GF-D8 (cell line): Measurements from ENCODE around the gene ANKRD16.
"Not testable (repeated sequence)": the region's sequence is repeated elsewhere in the genome, so short reads cannot be mapped to it uniquely, and the experiment has no call there.

ENCODE experiments used
- DNase-seq: peaks from one replicate; lab custom pipeline; 2025; lab: John Stamatoyannopoulos, UW

Gene ANKRD16

GRCh38 chr10:5889624-5890451 lies at the start of gene ANKRD16, which contains the start of gene FBH1:
Gene ANKRD16 (minus strand): TSS chr10:5889893. CDS start chr10:5889354, 539 bp downstream.
Gene FBH1 (plus strand): TSS chr10:5890243. CDS start chr10:5890346, 103 bp downstream.
- DNase-seq, result peak; percentile 91

DNA sequence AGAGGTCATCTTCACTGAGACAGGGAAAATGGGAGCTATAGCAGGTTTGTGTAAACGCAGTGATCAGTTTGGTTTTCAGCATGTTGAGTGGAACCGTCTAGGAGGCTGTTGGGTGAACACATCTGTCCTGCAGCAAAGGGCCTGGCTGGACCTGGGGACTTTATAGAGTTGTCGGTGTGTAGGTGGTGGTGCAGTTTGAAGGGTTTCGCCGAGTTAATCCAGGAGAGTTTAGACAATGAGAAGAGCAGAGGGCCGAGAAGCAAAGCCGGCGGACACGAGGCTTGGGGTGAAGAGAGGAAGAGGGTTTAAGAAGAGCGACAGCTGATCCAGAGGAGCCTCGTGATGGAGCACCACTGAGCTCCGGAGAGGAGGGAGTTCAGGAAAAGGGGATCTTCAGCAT lies 48.6 kb upstream of the ANKRD16 start:
- no peak for DNase-seq

DNA sequence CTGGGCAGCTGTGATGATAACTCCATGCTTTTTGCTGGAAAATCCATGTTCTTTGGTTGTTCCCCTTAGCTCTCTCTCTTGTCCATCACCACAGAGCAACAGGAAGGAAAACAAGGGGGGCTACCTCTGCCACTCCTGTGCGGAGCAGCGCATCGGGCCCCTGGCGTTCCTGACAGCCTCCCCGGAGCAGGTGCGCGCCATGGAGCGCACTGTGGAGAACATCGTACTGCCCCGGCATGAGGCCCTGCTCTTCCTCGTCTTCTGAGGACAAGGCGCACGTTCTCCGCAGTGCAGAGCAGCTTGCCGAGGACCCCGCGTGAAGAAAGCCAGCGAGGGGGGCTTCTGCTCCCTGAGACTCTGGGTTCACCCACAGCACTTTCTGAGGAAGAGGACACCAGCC lies 47.3 kb upstream of the ANKRD16 start:
- no peak for DNase-seq

DNA sequence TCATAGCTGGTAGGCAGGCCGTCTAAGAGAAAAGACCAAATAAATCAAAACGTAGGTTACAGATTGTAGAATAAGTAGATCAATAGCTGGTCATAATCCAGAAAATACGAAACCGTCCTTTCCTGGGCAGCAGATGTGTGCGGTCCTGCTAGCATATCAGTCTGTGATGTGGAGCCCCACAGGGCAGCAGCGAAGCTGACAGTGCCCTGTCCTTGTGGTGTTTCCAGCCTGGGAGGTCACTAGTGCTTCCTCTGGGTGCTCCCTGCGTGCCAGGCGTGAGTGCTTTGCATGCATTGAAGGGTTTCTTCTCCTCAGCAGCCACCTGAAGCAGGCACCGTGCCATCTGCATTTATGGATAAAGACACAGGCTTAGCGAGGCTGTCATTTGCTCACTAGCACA lies 45.9 kb upstream of the ANKRD16 start:
- no peak for DNase-seq

DNA sequence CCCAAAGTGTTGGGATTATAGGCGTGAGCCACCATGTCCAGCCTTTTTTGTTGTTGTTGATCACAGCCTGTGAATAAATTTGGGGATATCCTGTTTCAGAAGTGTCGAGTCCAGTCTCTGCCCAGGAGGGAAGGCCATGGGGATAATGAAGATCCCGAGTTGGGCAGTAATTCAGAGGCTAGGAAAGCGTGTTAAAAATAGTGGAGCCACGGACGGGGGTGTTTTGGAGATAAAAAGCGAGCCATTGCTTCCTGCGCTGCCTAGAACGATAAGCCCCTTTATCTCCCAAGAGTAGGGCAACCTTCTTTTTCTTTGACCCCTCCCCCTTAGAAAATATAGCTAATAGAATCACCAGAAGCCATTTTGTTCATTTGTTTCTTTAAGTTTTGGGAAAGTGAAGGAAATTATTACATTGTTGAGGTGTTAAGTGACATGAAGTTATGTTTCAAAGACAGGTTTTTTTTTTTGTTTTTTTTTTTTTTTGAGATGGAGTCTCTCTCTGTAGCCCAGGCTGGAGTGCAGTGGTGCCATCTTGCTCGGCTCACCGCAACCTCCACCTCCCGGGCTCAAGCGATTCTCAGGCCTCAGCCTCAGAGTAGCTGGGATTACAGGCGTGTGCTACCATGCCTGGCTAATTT lies 44.3 kb upstream of the ANKRD16 start:
- DNase-seq, result no peak

- DNase-seq, result no peak
Measured at GRCh38 chr10:5932345-5932744, 42.7 kb upstream of the ANKRD16 start.

GRCh38 chr10:5930272-5930671 lies 40.6 kb upstream of the ANKRD16 start:
- DNase-seq, result no peak

GRCh38 chr10:5929442-5929841 lies 39.7 kb upstream of the ANKRD16 start:
- DNase-seq, result no peak

- DNase-seq, result no peak
Measured at GRCh38 chr10:5927306-5927705, 37.6 kb upstream of the ANKRD16 start.

GRCh38 chr10:5924889-5925288 lies 35.2 kb upstream of the ANKRD16 start:
- DNase-seq, result no peak

- DNase-seq, result no peak
Measured at GRCh38 chr10:5921746-5922145, 32.1 kb upstream of the ANKRD16 start.

GRCh38 chr10:5919568-5919967 lies 29.9 kb upstream of the ANKRD16 start:
- DNase-seq, result no peak

DNA sequence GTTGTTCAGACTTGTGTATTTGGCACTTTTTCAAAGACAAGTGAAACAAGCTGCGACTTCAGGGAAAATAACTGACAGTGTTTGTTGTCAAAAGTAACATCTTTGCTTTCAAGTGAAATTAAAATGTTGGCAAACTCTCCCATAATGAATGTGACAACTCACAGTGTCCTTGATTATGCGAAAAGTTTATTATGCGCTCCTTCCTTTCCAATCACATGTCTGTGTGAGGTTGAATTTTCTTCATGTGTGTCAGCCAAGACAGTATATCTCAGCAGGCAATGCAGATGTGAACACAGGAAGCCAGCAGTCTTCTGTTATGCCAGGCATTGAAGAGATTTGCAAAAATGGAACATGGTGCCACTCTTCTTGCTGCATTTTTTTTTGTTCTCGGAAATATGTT lies 29.1 kb upstream of the ANKRD16 start:
- no peak for DNase-seq

- DNase-seq, result no peak
Measured at GRCh38 chr10:5917305-5917704, 27.6 kb upstream of the ANKRD16 start.

- no peak for DNase-seq
Measured at GRCh38 chr10:5915451-5915850, 25.8 kb upstream of the ANKRD16 start.

GRCh38 chr10:5913736-5914135 lies 24.0 kb upstream of the ANKRD16 start:
- DNase-seq, result no peak

DNA sequence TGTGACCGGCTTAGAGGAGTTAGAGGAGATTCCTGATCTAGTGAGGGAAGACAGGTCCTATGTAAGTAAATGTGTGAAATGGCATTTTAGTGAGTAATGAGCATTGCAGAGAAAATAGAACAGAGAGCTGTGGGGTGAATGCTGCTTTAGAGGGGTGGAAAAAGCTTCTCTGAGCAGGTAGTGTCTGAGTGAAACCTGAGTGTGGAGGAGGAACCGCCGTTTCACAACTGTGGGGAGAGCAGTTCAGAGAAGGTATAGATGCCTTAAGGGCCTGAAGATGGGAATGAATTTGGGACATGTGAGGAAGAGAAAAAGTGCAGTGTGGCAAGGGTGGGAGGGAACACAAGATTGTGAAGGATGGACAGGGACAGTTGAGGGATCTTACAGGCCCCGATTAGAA lies 22.0 kb upstream of the ANKRD16 start:
- DNase-seq, result no peak

DNA sequence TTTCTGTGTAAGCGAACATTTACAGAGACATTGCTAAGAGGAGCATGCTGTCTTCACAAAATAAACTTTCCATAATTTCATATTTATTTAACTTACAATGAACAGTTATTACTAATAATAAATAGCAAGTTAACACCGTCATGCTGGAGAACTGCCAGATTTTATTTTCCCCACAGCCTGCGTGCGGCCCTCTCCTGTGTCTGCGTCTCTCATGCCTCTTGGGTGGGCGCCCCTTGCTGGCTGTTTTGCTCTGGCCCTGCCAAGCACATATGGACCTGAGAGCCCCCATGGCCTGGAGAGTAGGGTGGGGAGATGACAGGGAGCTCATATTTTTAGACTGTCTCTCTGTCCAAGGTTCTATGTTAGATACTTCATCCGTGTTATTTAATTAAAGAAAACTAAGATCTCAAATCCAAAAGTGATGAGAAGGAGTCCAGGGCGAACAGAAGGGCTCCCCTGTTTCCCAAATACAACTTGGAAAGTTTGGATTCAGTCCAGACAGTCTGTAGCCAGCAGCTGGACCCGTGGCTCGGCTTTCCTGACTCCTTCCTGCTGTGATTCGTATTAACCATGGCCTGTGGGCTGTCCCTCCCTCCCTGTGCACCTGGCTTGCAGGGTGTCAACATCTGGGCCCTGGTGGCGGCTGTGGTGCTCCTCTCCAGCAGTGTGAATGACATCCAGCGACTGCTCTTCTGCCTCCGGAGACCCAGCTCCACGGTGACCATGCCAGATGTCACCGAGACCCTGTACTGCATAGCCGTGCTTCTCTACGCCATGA lies 20.8 kb upstream of the ANKRD16 start:
- no peak for DNase-seq

DNA sequence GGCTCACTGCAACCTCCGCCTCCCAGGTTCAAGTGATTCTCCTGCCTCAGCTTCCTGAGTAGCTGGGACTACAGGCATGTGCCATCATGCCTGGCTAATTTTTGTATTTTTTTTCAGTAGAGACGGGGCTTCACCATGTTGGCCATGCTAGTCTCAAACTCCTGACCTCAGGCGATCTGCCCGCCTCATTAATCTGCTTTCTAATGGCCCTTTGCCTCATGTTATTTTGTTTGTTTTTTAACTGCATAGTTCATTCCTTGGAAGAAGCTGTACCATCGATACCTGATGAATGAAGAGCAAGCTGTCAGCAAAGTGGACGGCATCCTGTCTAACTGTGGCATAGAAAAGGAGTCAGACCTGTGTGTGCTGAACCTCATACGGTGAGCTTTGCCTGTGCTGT lies 19.0 kb upstream of the ANKRD16 start:
- DNase-seq, result not testable (repeated sequence)

GRCh38 chr10:5906651-5907050 lies 17.0 kb upstream of the ANKRD16 start:
- no peak for DNase-seq

GRCh38 chr10:5905854-5906507 lies 16.3 kb upstream of the ANKRD16 start:
- no peak for DNase-seq

DNA sequence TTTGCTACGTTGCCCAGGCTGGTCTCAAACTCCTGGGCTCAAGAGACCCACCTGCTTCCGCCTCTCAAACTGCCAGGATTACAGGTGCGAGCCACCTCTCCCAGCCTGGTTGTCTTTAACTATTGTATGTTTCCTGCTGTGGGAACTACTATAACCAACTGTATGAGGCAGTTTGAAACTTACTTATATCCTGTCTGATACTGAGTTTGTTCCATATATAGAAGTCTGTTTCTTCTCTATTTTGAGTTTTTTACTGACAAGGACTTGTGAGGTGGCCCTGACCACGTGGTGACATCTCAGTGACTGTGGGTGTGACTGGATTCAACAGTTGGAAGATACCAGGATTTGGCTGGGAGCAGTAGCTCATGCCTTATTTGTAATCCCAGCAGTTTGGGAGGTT lies 14.5 kb upstream of the ANKRD16 start:
- DNase-seq, result no peak
